Type B pancreatic cell (in vitro differentiated cells): Measurements from ENCODE around the gene PARP8. TPM values are rescaled to one million over a fixed set of nuclear protein-coding genes. Genes with fewer than 3 reads are reported as not detected.

Source experiments
- DNase-seq: peaks from one replicate; pipeline ENCODE4 v3.0.0; 2021; ENCODE audit warnings: mixed read lengths; ENCODE audit not compliant: unreplicated experiment; ENCODE audit errors: extremely low spot score
- H3K27ac Mint-ChIP-seq: 2 replicates; pipeline ENCODE4 v1.8.0; 2021; ENCODE audit warnings: mild to moderate bottlenecking, mixed read lengths
- H3K27me3 Mint-ChIP-seq: 2 replicates; pipeline ENCODE4 v1.8.0; 2021; ENCODE audit warnings: mixed read lengths
- H3K36me3 Mint-ChIP-seq: 2 replicates; pipeline ENCODE4 v1.8.0; 2021; ENCODE audit warnings: mixed read lengths
- H3K4me1 Mint-ChIP-seq: one replicate; pipeline ENCODE4 v1.8.0; 2021; ENCODE audit warnings: mixed read lengths; ENCODE audit not compliant: unreplicated experiment
- H3K4me3 Mint-ChIP-seq: 2 replicates; pipeline ENCODE4 v1.8.0; 2021; ENCODE audit warnings: mild to moderate bottlenecking, mixed read lengths
- H3K9me3 Mint-ChIP-seq: 2 replicates; pipeline ENCODE4 v1.8.0; 2021; ENCODE audit warnings: mixed read lengths
- CTCF ChIP-seq: fragments of 200-600 bp; sonication (generic); conservative IDR thresholded peaks from 2 replicates; pipeline ENCODE4 v1.5.0; 2021; ENCODE audit warnings: antibody characterized with exemption, mild to moderate bottlenecking
- total RNA-seq: library from RNA; stranded (reverse); gene quantifications from 2 replicates; pipeline ENCODE4 v1.2.1, GENCODE V29; 2021; ENCODE audit warnings: low replicate concordance

The PARP8 gene
- total RNA-seq, 1 donor from 2014 or later = 19.6 TPM

DNA sequence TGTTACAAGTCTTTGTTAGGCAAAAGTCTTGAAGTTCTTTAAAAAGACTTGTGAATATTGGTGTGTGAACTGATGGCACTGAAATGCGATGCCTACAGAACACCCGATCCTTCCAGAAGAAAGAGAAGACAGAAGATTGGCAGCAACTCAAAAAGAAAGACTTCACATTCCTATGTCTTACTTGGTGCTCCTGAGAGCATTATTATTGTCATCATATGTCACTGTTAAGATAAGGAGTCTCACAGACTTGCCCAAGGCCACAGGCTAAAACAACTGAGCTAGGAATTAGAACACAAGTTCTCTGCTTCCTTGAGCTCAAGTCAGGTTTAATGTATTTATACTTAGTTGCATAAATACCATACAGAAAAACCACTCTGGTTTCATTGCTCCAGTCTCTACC lies 198.0 kb downstream of the PARP8 start:
- Mint-ChIP-seq H3K4me1 (no peaks in the 10 kb centered on the region), H3K27ac (no peak overlapping the region), H3K9me3 (no peaks in the 10 kb centered on the region), H3K27me3 (peaks cover 36% of the 10 kb centered on the region), H3K4me3 (no peak overlapping the region), H3K36me3 (no peaks in the 10 kb centered on the region)
- no peak for DNase-seq
- TF ChIP-seq CTCF = no peak

DNA sequence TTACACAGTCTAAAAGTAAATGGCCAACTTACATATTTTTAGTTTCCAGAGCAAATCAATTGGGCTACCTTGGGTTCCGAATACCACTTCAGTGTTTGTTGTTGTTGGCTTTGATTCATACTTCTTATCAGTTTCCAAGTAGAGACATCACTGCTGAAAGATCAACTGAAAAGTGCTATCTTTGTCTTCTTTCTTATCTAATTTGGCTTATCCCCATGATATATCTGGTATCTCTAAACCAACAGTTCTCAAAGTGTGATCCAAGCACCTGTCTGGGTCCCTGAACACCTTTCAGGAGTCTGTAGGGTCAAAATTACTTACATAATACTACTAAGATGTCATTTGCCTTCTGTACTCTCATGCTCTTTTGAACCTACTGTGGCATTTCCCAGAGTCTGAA lies 200.0 kb downstream of the PARP8 start:
- no peak for TF ChIP-seq CTCF
- Mint-ChIP-seq H3K9me3 (no peaks in the 10 kb centered on the region), H3K27ac (no peak overlapping the region), H3K27me3 (peaks cover 36% of the 10 kb centered on the region), H3K4me1 (no peaks in the 10 kb centered on the region), H3K36me3 (no peaks in the 10 kb centered on the region), H3K4me3 (no peak overlapping the region)
- no peak for DNase-seq

DNA sequence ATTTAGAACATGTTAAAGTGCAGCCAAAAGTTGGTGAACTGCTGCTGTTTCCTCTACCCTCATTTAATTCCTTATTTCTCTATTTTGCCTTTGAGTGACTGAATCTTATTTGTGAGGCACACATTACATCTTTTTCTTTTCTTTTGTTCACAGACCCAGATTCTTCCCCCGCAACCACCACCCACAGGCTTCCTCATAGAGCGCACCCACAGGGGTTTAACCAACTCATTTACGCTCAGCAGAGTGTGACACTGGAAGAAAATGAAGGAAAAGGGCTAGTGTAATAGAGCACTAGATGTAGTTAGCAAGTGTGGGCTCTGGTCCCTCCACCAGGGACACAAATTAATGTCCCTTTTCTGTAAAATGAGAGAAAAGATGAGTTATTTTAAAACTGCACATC lies 200.7 kb downstream of the PARP8 start:
- H3K36me3 Mint-ChIP-seq = no peaks in the 10 kb centered on the region
- no peak for TF ChIP-seq CTCF
- H3K27me3 Mint-ChIP-seq = peaks cover 35% of the 10 kb centered on the region
- no peaks in the 10 kb centered on the region for H3K9me3 Mint-ChIP-seq
- H3K4me1 Mint-ChIP-seq = no peaks in the 10 kb centered on the region
- no peak for DNase-seq
- H3K4me3 Mint-ChIP-seq = no peak overlapping the region
- H3K27ac Mint-ChIP-seq = no peak overlapping the region

GRCh38 chr5:50873595-50874277 lies 207.3 kb downstream of the PARP8 start:
- H3K9me3 Mint-ChIP-seq = no peaks in the 10 kb centered on the region
- no peak for DNase-seq
- H3K4me1 Mint-ChIP-seq = no peaks in the 10 kb centered on the region
- peaks cover 29% of the 10 kb centered on the region for H3K27me3 Mint-ChIP-seq
- no peak overlapping the region for H3K4me3 Mint-ChIP-seq
- TF ChIP-seq CTCF = no peak
- no peaks in the 10 kb centered on the region for H3K36me3 Mint-ChIP-seq
- no peak overlapping the region for H3K27ac Mint-ChIP-seq

- Mint-ChIP-seq H3K9me3 (no peaks in the 10 kb centered on the region), H3K27me3 (peaks cover 29% of the 10 kb centered on the region), H3K27ac (no peak overlapping the region), H3K4me3 (no peak overlapping the region), H3K36me3 (no peaks in the 10 kb centered on the region), H3K4me1 (no peaks in the 10 kb centered on the region)
- no peak for TF ChIP-seq CTCF
- no peak for DNase-seq
These were observed 208.0 kb downstream of the PARP8 start for GRCh38 chr5:50874306-50875001.
